ENCODE data around the gene RACK1.

DNA sequence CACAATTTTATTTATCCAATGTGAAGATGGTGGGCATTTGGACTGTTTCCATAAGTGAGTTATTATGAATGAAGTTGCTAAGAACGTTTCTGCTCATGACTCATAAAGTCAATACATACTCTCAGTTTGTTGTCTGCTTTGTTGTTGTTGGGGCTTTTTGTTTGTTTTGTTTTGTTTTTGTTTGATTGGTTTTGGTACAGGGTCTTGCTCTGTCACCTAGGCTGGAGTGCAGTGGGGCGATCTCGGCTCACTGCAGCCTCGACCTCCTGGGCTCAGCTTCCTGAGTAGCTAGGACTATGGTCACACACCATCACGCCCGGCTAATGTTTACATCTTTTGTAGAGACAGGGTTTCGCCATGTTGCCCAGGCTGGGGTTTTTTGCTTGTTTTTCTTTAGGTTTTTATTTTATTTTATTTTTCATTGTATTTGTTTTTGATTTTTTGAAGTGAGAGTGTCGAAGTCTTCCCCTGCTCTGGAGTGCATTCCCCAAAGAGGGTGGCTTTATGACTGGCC, 56.7 kb downstream of the RACK1 start:
- no peak for TF ChIP-seq POLR2AphosphoS5 (IDR thresholded peaks at IDR 0.05; ENCODE audit: low read depth)
- TF ChIP-seq, protein P1, sequence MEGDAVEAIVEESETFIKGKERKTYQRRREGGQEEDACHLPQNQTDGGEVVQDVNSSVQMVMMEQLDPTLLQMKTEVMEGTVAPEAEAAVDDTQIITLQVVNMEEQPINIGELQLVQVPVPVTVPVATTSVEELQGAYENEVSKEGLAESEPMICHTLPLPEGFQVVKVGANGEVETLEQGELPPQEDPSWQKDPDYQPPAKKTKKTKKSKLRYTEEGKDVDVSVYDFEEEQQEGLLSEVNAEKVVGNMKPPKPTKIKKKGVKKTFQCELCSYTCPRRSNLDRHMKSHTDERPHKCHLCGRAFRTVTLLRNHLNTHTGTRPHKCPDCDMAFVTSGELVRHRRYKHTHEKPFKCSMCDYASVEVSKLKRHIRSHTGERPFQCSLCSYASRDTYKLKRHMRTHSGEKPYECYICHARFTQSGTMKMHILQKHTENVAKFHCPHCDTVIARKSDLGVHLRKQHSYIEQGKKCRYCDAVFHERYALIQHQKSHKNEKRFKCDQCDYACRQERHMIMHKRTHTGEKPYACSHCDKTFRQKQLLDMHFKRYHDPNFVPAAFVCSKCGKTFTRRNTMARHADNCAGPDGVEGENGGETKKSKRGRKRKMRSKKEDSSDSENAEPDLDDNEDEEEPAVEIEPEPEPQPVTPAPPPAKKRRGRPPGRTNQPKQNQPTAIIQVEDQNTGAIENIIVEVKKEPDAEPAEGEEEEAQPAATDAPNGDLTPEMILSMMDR (conservative IDR thresholded peaks at IDR 0.05; ENCODE audit: low read depth in 2 of 2) = no peak
- TF ChIP-seq, protein P2, sequence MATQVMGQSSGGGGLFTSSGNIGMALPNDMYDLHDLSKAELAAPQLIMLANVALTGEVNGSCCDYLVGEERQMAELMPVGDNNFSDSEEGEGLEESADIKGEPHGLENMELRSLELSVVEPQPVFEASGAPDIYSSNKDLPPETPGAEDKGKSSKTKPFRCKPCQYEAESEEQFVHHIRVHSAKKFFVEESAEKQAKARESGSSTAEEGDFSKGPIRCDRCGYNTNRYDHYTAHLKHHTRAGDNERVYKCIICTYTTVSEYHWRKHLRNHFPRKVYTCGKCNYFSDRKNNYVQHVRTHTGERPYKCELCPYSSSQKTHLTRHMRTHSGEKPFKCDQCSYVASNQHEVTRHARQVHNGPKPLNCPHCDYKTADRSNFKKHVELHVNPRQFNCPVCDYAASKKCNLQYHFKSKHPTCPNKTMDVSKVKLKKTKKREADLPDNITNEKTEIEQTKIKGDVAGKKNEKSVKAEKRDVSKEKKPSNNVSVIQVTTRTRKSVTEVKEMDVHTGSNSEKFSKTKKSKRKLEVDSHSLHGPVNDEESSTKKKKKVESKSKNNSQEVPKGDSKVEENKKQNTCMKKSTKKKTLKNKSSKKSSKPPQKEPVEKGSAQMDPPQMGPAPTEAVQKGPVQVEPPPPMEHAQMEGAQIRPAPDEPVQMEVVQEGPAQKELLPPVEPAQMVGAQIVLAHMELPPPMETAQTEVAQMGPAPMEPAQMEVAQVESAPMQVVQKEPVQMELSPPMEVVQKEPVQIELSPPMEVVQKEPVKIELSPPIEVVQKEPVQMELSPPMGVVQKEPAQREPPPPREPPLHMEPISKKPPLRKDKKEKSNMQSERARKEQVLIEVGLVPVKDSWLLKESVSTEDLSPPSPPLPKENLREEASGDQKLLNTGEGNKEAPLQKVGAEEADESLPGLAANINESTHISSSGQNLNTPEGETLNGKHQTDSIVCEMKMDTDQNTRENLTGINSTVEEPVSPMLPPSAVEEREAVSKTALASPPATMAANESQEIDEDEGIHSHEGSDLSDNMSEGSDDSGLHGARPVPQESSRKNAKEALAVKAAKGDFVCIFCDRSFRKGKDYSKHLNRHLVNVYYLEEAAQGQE (IDR thresholded peaks at IDR 0.05; ENCODE audit: unreplicated experiment) = no peak
- no peak for TF ChIP-seq EZH2phosphoT487 (IDR thresholded peaks at IDR 0.05; ENCODE audit: unreplicated experiment)
- TF ChIP-seq ETS1 (IDR thresholded peaks at IDR 0.05) = no peak
- TF ChIP-seq EZH2 (IDR thresholded peaks at IDR 0.05; ENCODE audit: low read depth, unreplicated experiment) = no peak
- TF ChIP-seq ZNF114 (CRISPR knock-in tag; IDR thresholded peaks at IDR 0.05) = no peak
- no peak for TF ChIP-seq JUNB (IDR thresholded peaks at IDR 0.05; ENCODE audit: unreplicated experiment)
- no peak for TF ChIP-seq CREB1 (CRISPR knock-in tag; IDR thresholded peaks at IDR 0.05; ENCODE audit: low read depth)
- no peak for TF ChIP-seq STAT1 (IDR thresholded peaks at IDR 0.05; ENCODE audit: unreplicated experiment)

Measured in GM23338 (cell line).